NCI-H82 treated with DMSO at 0.1 percent for 48 hours (cell line): ENCODE results near the gene ASIP.
"Not testable (repeated sequence)": the region's sequence is repeated elsewhere in the genome, so short reads cannot be mapped to it uniquely, and the experiment has no call there.

Source experiments
- DNase-seq: peaks from one replicate; lab custom pipeline; 2025; ENCODE audit not compliant: unreplicated experiment; lab: John Stamatoyannopoulos, UW

The ASIP gene

DNA sequence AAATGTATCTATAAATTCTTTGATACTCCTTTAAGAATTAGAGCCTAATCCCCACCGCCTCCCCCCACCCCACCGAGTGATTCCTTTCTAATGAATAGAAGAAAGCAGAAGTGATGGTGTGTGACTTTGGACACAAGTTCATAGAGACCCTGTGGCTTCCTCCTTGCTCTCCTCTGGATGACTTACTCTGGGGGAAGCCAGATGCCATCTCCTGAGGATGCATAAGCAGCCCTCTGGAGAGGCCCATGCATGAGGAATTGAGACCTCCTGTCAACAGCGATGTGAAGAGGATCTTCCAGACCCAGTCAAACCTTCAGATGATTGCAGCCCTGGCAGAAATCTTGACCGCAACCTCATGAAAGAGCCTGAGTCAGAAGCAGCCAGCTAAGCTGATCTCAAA lies 40.8 kb downstream of the ASIP start:
- no peak for DNase-seq

- DNase-seq = no peak
These were observed 42.6 kb downstream of the ASIP start for GRCh38 chr20:34283844-34284243.

DNA sequence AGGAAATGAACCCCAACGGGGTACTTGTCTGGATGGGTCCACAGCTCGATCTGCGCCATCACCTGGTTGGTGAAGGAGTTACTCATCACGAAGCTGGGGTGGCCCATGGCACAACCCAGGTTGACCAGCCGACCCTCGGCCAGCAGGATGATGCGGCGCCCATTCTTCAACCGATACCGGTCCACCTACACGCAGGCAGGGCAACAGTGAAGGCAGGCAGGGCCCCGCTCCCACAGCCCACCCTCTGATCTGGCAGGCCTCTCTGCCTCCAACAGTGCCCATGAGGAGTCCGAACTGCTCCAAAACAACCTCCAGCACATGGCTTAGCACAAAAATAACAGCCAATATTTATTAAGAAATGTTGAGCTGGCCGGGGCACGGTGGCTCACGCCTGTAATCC lies 44.2 kb downstream of the ASIP start:
- no peak for DNase-seq

DNA sequence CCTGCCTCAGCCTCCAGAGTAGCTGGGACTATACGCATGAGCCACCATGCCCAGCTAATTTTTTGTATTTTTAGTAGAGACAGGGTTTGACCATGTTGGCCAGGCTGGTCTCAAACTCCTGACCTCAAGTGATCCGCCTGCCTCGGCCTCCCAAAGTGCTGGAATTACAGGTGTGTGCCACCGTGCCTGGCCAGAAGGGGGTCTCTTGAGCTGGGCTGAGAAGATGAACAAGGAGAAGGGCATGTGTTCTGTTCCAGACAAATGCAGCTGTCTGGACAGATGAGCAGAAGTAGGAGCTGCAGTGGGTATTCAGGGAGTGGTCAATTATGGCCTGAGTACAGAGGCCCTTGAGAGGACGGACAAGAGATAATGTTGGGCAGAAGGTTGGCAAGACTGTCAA lies 46.3 kb downstream of the ASIP start:
- DNase-seq = not testable (repeated sequence)

DNA sequence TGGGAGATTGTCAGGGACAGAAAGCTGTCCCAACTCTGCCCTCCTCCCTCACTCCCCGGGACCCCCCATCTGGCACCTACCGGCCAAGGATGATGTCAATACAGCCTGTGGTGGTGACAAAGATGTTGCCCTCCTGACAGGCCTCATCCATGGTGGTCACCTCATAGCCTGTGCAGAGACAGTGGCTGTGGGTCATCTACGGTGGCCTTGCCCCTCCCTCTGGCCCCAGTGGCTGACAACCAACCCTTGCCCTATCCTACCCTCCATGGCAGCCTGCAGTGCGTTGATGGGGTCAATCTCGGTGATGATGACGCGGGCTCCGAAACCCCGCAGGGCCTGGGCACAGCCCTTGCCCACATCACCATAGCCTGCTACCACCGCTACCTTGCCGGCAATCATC lies 49.2 kb downstream of the ASIP start:
- no peak for DNase-seq

DNA sequence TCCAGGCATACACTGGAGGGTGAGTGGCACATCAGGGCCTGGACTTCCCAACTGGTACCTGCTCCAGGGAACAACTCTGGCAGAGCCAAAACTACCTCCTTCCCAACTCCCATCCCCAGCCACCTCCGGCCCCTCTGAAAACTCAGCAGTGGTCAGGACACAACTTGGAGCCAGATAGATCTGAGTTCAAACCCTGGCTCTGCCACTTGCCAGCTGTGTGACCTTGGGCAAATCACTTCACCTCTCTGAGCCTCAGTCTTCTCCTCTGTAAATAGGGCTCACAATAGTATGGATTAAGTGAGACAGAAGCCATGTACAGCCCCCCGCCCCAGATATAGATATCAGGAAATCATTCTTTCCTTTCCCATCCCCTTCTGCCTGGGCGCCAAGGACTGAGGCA lies 51.3 kb downstream of the ASIP start:
- no peak for DNase-seq

- DNase-seq = no peak
These were observed 51.9 kb downstream of the ASIP start for GRCh38 chr20:34293119-34293518.

DNA sequence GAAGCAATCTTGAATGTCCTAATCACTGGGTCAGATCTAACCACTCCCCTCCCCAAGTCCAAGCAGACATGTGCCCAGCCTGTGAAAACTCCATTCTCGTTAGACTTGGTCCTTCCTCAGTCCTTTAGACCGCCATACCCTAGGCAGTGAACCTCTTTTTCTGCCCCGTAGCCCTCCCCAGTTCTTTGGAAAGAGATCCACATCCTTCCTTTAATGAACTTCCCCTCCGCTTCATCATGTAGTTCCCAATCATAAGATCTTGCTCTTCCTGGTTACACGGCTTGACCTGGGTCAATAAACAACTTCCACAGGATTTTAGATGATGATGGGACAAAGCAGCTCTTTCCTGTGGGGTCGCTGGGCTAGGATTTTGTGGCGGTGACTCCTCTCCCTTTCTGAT lies 52.4 kb downstream of the ASIP start:
- DNase-seq = no peak

DNA sequence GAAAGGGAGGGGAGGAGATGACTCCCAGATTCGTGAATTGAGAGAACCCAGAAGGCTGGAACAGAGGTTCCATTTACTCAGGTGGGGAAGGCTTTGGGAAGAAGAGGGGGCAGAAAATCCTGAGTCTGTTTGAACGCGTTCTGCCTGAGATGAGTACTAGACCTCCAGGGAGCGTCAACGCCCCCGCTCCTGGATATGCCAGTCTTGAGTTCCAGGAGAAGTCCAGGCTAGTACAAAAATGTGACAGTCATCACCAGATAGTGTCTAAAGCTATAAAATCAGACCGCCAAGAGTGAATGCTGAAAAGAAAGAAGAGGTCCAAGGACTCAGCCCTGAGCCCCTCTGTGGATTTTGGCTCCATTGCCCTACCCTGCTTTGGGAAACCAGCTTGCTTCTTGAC lies 53.3 kb downstream of the ASIP start:
- no peak for DNase-seq

DNA sequence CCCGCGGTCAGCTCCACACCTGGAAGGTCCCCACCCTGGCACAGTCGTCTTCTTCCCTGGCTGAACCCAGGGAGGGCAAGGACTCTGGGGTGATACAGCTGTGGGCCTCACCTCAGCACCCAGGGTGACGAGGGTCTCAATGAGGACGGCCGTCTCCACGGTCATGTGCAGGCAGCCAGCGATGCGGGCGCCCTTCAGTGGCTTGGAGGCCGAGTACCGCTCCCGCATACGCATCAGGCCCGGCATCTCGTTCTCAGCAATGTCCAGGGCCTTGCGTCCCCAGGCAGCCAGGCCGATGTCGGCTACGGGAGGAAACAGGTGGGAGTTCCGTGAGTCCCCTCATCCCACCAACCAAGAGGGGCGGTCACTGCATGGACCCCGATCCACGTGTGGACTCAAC lies 54.1 kb downstream of the ASIP start:
- no peak for DNase-seq

DNA sequence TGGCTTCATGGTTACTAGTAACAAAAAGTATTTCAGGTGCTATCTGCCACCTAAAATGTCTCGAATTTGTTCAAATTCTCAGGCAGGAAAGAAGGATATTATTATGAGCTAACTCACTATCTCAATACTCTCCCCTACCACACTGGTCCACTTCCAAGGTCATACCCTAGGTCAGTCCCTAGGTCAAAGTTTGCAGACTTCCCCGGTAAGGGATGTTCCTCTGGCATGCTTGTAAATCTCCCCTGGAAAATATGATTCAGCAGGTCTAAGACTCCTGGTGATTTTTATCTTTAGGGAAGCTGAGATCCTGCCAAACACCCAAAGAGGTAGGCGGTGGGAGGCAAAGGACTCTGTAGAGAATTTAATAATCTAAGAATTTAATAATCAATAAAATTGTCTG lies 55.2 kb downstream of the ASIP start:
- no peak for DNase-seq

DNA sequence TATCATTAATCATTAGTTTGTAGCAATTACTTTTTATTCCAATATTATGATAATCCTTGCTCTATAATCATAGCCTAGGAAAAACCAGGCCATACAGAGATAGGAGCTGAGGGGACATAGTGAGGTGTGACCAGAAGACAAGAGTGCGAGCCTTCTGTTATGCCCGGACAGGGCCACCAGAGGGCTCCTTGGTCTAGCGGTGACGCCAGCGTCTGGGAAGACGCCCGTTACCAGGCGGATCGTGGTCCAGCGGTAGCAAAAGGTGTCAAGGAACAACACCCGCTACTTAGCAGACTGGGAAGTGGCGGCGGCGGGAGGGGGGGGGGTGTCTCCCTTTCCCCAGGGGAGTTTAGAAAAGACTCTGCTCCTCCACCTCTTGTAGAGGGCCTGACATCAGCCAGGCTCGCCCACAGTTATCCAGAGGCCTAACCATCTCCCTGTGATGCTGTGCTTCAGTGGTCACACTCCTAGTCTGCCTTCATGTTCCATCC lies 57.1 kb downstream of the ASIP start:
- not testable (repeated sequence) for DNase-seq

- DNase-seq = no peak
These were observed 58.5 kb downstream of the ASIP start for GRCh38 chr20:34299556-34300255.

GRCh38 chr20:34300256-34300806 lies 59.1 kb downstream of the ASIP start:
- no peak for DNase-seq

- DNase-seq = peak; percentile 60
These were observed 59.8 kb downstream of the ASIP start for GRCh38 chr20:34300809-34301586.

DNA sequence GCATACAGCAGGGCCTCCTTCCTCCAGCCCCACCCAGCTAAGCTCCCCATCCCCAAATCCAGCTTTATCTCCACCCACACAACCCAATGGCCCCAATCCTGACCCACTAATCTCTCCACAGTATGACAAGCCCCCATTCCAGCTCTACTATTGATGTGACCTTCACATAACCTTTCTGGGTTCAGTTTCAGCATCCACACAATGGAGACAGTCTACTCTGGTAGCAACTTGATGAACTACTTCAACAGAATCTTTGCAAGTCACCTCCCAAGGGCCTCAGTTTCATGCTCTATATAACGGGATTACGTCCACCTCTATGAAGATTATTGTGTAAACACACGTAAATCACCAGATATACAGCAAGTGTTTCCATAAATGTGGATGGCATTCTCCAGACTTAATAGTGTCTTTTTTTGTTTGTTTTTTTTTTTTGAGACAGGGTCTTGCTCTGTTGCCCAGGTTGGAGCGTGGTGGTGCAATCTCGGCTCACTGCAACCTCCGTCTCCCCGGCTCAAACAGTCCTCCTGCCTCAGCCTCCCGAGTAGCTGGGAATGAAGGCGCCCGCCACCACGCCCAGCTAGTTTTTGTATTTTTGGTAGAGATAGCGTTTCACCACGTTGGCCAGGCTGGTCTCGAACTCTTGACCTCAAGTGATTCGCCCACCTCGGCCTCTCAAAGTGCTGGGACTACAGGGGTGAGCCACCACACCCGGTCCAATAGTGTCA lies 60.5 kb downstream of the ASIP start:
- peak; percentile 83 for DNase-seq

DNA sequence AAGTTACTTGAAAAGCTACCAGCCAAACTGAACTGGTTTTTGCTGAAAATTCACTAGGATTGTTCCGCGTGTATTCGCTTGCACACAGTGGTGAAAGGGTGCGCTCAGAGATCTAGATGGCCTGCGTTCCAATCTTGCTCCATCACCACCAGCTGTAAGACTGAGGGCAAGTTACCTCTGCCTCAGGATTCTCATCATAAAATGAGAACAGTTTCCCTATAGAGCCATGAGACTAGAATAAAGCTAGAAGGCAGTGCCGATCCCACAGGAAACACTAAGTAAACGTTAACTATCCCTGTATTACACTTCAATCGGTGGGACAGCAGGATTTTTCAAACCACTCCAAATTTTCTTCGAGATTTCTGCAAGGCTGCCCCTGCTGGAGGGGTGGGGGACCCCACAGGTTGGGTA lies 61.1 kb downstream of the ASIP start:
- DNase-seq = no peak

- peak; percentile 89 for DNase-seq
These were observed 61.7 kb downstream of the ASIP start, which contains the start of gene AHCY for GRCh38 chr20:34302723-34303533. TSS of gene AHCY (minus strand) at chr20:34303355. CDS start at chr20:34303270, 85 bp downstream.

- no peak for DNase-seq
These were observed 64.4 kb downstream of the ASIP start for GRCh38 chr20:34305333-34306230.

- no peak for DNase-seq
These were observed 68.5 kb downstream of the ASIP start for GRCh38 chr20:34309691-34310090.
